Mesenchymal stem cell (in vitro differentiated cells and primary cell): Measurements from ENCODE around the gene PHF23.
A peak's percentile ranks its signal among the peaks of the same experiment; 100 is the strongest.

Source experiments
- DNase-seq: peaks from one replicate; pipeline ENCODE4 v3.0.0-alpha.2; 2013
- H2AFZ ChIP-seq: one replicate; pipeline ENCODE4 v1.6.1; 2013; ENCODE audit warnings: low read depth, mild to moderate bottlenecking, control low read depth, inconsistent platforms, low read length, moderate library complexity
- H2AK5ac ChIP-seq: 2 replicates; pipeline ENCODE4 v1.6.1; 2013; ENCODE audit warnings: low read length, moderate library complexity, mild to moderate bottlenecking, inconsistent platforms; ENCODE audit not compliant: severe bottlenecking
- H2BK120ac ChIP-seq: one replicate; pipeline ENCODE4 v1.6.1; 2013; ENCODE audit warnings: low read depth, mild to moderate bottlenecking, inconsistent platforms, low read length, moderate library complexity
- H2BK12ac ChIP-seq, 2 experiments: one replicate each; pipeline ENCODE4 v1.6.1; 2013; ENCODE audit warnings: inconsistent platforms in 2 of 2, low read length in 2 of 2, mild to moderate bottlenecking in 2 of 2, moderate library complexity in 2 of 2, control low read depth in 1 of 2
- H2BK15ac ChIP-seq: one replicate; pipeline ENCODE4 v1.6.1; 2013; ENCODE audit warnings: mild to moderate bottlenecking, low read depth, inconsistent platforms; ENCODE audit not compliant: poor library complexity, severe bottlenecking
- H2BK5ac ChIP-seq: 2 replicates; pipeline ENCODE4 v1.6.1; 2013; ENCODE audit warnings: low read depth, mild to moderate bottlenecking, low read length, control low read depth, inconsistent platforms; ENCODE audit not compliant: poor library complexity, severe bottlenecking
- H3K14ac ChIP-seq, 2 experiments: one replicate each; pipeline ENCODE4 v1.6.1; 2013; ENCODE audit warnings: inconsistent platforms in 2 of 2, low read length in 2 of 2, control low read depth in 1 of 2, mild to moderate bottlenecking in 1 of 2, moderate library complexity in 1 of 2
- H3K18ac ChIP-seq, 2 experiments: one replicate each; pipeline ENCODE4 v1.6.1; 2013; ENCODE audit warnings: inconsistent platforms in 2 of 2, low read length in 2 of 2, control low read depth in 1 of 2, low read depth in 1 of 2, mild to moderate bottlenecking in 1 of 2
- H3K23ac ChIP-seq, 2 experiments: one replicate each; pipeline ENCODE4 v1.6.1; 2013; ENCODE audit warnings: inconsistent platforms in 2 of 2, low read length in 2 of 2, mild to moderate bottlenecking in 2 of 2, moderate library complexity in 2 of 2, control low read depth in 1 of 2
- H3K27ac ChIP-seq: 2 replicates; pipeline ENCODE4 v1.5.1; 2013; ENCODE audit warnings: mild to moderate bottlenecking, moderate library complexity, low read length, control low read depth, inconsistent platforms; ENCODE audit not compliant: poor library complexity, severe bottlenecking
- H3K27me3 ChIP-seq, 2 experiments: 2 replicates each; pipeline versions ENCODE4 v1.6.1 to v1.7.0; 2013; ENCODE audit warnings: low read length in 2 of 2, mild to moderate bottlenecking in 2 of 2, moderate library complexity in 2 of 2, control low read depth in 1 of 2, inconsistent platforms in 1 of 2; ENCODE audit not compliant: control insufficient read depth in 1 of 2, insufficient read depth in 1 of 2
- H3K36me3 ChIP-seq, 2 experiments: 2 replicates each; pipeline versions ENCODE4 v1.6.1 to v1.7.0; 2013; ENCODE audit warnings: low read length in 2 of 2, control low read depth in 1 of 2, inconsistent platforms in 1 of 2, low read depth in 1 of 2, mild to moderate bottlenecking in 1 of 2; ENCODE audit not compliant: insufficient read depth in 2 of 2, control insufficient read depth in 1 of 2
- H3K4ac ChIP-seq, 2 experiments: one replicate each; pipeline ENCODE4 v1.6.1; 2013; ENCODE audit warnings: inconsistent platforms in 2 of 2, low read length in 2 of 2, mild to moderate bottlenecking in 2 of 2, moderate library complexity in 2 of 2, control low read depth in 1 of 2, low read depth in 1 of 2
- H3K4me1 ChIP-seq: 2 replicates; pipeline ENCODE4 v1.6.1; 2013; ENCODE audit warnings: low read depth, low read length, control low read depth; ENCODE audit not compliant: control insufficient read depth, insufficient read depth
- H3K4me2 ChIP-seq: 2 replicates; pipeline ENCODE4 v1.6.1; 2013; ENCODE audit warnings: low read length, mild to moderate bottlenecking, inconsistent platforms; ENCODE audit not compliant: poor library complexity, severe bottlenecking
- H3K4me3 ChIP-seq, 2 experiments: 2 replicates each; pipeline versions ENCODE4 v1.5.1 to v1.7.0; 2013; ENCODE audit warnings: low read length in 2 of 2, mild to moderate bottlenecking in 2 of 2, control low read depth in 1 of 2, low read depth in 1 of 2; ENCODE audit not compliant: insufficient read depth in 1 of 2
- H3K79me1 ChIP-seq: replicated peaks from 2 replicates; pipeline ENCODE4 v1.6.1; 2013; ENCODE audit warnings: mild to moderate bottlenecking, control low read depth, low read length, inconsistent platforms; ENCODE audit not compliant: poor library complexity, severe bottlenecking
- H3K9ac ChIP-seq: 2 replicates; pipeline ENCODE4 v1.7.0; 2013; ENCODE audit warnings: mild to moderate bottlenecking, low read length, moderate library complexity
- H3K9me3 ChIP-seq: 2 replicates; pipeline ENCODE4 v1.7.0; 2013; ENCODE audit warnings: mild to moderate bottlenecking, low read length; ENCODE audit not compliant: control insufficient read depth
- H4K8ac ChIP-seq: one replicate; pipeline ENCODE4 v1.6.1; 2013; ENCODE audit warnings: inconsistent platforms, mild to moderate bottlenecking, low read length, moderate library complexity
- H4K91ac ChIP-seq: one replicate; pipeline ENCODE4 v1.6.1; 2013; ENCODE audit warnings: mild to moderate bottlenecking, low read length, inconsistent platforms
- WGBS: methylation state at CpG from one replicate; pipeline ENCODE4 v1.1.7; 2013; ENCODE audit warnings: mixed read lengths; 5-methylcytosine and 5-hydroxymethylcytosine counted together

Gene PHF23

DNA sequence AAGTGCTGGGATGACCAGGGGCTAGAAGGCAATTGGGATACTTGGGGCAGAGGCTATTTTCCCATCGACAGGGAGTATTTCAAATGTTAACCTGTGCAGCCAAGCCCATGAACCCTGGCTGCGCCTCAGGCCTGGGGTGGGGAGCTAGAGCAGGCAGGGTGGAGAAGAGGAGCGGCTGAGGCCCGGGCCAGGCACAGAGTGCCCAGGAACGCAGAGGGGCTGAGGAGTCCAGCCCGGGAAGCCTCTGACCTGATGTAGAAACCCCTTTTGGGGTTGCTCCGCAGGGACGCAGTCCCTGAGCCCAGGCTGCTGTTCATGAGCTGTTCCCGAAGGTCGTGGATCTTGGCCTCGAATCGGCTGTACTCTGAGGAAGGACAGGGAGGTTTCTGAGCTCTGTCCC lies 43.3 kb downstream of the PHF23 start:
- H4K91ac ChIP-seq: no peak overlapping the region
- no peak overlapping the region for H3K4ac ChIP-seq
- no peak for DNase-seq
- no peak overlapping the region for H3K14ac ChIP-seq
- H2AK5ac ChIP-seq: no peak overlapping the region
- WGBS: 96% methylated on average over 12 of the region's 12 CpGs
- H2BK12ac ChIP-seq: no peak overlapping the region
- H3K79me1 ChIP-seq: peaks cover 15% of the 10 kb centered on the region
- no peak overlapping the region for H3K18ac ChIP-seq
- H3K4me1 ChIP-seq: peaks cover 2% of the 10 kb centered on the region
- peaks cover 59 to 81% of the 10 kb centered on the region in 2 experiments for H3K36me3 ChIP-seq
- H3K23ac ChIP-seq: no peak overlapping the region
- no peak overlapping the region for H3K9ac ChIP-seq
- no peak overlapping the region for H2BK15ac ChIP-seq
- H3K4me3 ChIP-seq: no peak overlapping the region
- H3K4me2 ChIP-seq: no peak overlapping the region
- H2AFZ ChIP-seq: no peak overlapping the region
- H3K27ac ChIP-seq: no peak overlapping the region
- no peaks in the 10 kb centered on the region for H3K9me3 ChIP-seq
- no peaks in the 10 kb centered on the region for H3K27me3 ChIP-seq
- no peak overlapping the region for H2BK120ac ChIP-seq
- H2BK5ac ChIP-seq: no peak overlapping the region
- no peak overlapping the region for H4K8ac ChIP-seq

DNA sequence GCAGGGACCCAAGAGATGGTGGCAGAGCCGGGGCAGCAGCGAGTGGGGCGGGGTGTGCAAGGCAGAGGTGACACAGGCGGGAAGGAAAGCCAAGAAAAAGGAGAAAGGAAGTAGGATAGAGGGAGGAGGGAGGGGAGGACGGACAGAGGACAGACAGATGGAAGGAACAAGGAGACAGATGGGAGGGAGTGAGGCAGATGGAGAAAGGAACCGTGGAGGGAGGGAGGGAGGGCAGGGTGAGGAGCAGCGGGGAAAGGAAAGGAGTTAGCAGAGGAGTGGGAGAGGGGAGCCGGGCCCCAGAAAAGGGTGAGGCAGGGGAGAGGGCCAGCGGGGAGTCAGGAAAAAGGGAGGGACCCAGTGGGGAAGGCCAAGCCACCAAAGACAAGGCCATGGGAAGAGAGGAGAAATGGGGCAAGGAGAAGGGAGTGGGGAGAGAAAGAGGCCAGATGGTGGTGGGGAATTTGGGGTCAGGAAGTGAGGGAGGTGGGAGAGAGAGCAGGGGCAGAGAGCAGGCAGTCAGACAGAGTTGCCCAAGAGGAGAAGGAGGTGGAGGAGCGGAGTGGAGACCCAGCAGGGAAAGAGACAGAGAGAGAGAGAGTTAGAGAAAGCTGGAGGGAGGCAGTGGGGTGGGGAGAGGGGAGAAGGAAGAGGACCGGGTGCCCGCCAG lies 46.9 kb downstream of the PHF23 start:
- H3K27me3 ChIP-seq: no peaks in the 10 kb centered on the region
- peaks cover 2% of the 10 kb centered on the region for H3K4me1 ChIP-seq
- peaks cover 72 to 73% of the 10 kb centered on the region in 2 experiments for H3K36me3 ChIP-seq
- no peak for DNase-seq
- no peak overlapping the region for H2AK5ac ChIP-seq
- no peak overlapping the region for H4K91ac ChIP-seq
- H3K79me1 ChIP-seq: peaks cover 18% of the 10 kb centered on the region
- no peak overlapping the region for H3K4me3 ChIP-seq
- H2BK15ac ChIP-seq: no peak overlapping the region
- H3K27ac ChIP-seq: no peak overlapping the region
- H4K8ac ChIP-seq: no peak overlapping the region
- H3K14ac ChIP-seq: no peak overlapping the region
- H2BK120ac ChIP-seq: no peak overlapping the region
- no peak overlapping the region for H3K4me2 ChIP-seq
- H3K23ac ChIP-seq: no peak overlapping the region
- 96% methylated on average over 12 of the region's 12 CpGs for WGBS
- no peak overlapping the region for H3K9ac ChIP-seq
- H3K18ac ChIP-seq: no peak overlapping the region
- no peak overlapping the region for H2AFZ ChIP-seq
- no peaks in the 10 kb centered on the region for H3K9me3 ChIP-seq
- no peak overlapping the region for H2BK12ac ChIP-seq
- no peak overlapping the region for H2BK5ac ChIP-seq
- H3K4ac ChIP-seq: no peak overlapping the region

DNA sequence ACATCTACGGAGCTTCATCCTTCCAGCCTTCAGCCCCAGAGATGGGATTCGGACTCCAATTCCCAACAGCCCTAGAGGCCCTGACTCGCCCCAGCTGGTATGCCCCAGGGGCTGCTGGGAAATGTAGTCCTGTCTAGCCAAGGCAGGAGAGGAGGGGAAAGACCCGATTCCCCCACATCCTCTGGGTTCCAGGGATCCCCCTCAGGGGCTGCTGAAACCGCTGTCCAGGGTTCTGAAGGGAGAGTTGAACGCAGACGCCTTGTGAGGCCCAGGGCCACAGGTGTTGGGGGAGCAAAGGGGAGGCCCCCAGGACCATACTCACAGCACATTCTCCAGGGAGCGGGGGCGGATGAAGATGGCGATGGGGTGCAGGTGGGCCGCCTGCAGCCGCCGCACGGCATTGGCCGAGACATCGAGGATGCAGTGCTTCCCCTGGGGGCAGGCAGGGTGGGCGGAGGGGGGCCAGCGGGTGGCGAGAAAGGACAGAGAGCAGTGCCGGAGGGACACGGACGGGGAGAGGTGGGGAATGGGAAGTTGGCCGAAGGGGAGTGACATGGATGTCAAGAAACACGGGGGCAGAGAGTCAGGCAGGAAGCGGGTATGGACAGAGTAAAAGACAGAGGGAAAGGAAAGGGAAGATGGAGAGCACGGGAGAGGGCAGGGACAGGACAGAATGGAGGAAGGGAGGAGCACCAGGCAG lies 47.5 kb downstream of the PHF23 start:
- Histone ChIP-seq H3K9me3 (no peaks in the 10 kb centered on the region), H3K9ac (no peak overlapping the region), H3K4me2 (no peak overlapping the region), H3K23ac (no peak overlapping the region), H2AK5ac (no peak overlapping the region), H2AFZ (no peak overlapping the region), H3K4me3 (no peak overlapping the region), H3K4me1 (peaks cover 2% of the 10 kb centered on the region), H2BK12ac (no peak overlapping the region), H2BK5ac (no peak overlapping the region), H3K14ac (no peak overlapping the region), H3K4ac (no peak overlapping the region), H2BK120ac (no peak overlapping the region), H2BK15ac (no peak overlapping the region), H3K18ac (no peak overlapping the region), H3K79me1 (peaks cover 15% of the 10 kb centered on the region), H3K27ac (no peak overlapping the region), H4K91ac (no peak overlapping the region), H3K36me3 (peaks cover 69 to 72% of the 10 kb centered on the region in 2 experiments), H3K27me3 (no peaks in the 10 kb centered on the region), H4K8ac (no peak overlapping the region)
- peak; percentile 39 for DNase-seq
- 93% methylated on average over 26 of the region's 26 CpGs for WGBS

DNA sequence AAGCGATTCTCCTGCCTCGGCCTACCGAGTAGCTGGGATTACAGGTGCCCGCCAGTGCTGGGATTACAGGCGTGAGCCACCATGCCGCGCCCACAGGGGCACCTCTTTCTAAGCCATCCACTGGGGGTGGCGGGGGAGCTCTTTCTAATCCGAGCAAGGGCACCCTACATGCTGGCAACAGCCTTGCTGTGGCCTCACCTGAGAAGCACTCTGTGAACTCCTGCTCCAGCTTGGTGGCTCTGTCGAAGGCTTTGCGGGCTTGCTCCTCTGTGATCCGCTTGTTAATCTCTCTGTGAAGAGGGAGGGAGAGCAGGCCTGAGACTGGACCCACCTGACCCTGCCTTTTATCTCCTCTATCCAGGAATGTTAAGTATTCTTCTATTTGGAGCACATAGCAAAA lies 48.2 kb downstream of the PHF23 start:
- Histone ChIP-seq H3K18ac (no peak overlapping the region), H2BK120ac (no peak overlapping the region), H2BK15ac (no peak overlapping the region), H4K8ac (no peak overlapping the region), H3K79me1 (peaks cover 14% of the 10 kb centered on the region), H2AK5ac (no peak overlapping the region), H3K4me3 (no peak overlapping the region), H3K9me3 (no peaks in the 10 kb centered on the region), H3K14ac (no peak overlapping the region), H2BK5ac (no peak overlapping the region), H3K36me3 (peaks cover 67 to 71% of the 10 kb centered on the region in 2 experiments), H2AFZ (no peak overlapping the region), H4K91ac (no peak overlapping the region), H3K4ac (no peak overlapping the region), H3K27ac (no peak overlapping the region), H3K23ac (no peak overlapping the region), H3K27me3 (no peaks in the 10 kb centered on the region), H3K4me1 (peaks cover 2% of the 10 kb centered on the region), H3K4me2 (no peak overlapping the region), H3K9ac (no peak overlapping the region), H2BK12ac (no peak overlapping the region)
- 97% methylated on average over 12 of the region's 12 CpGs for WGBS
- DNase-seq: no peak
